Measurements from ENCODE around the gene NCKAP5L. TPM values are rescaled to one million over a fixed set of nuclear protein-coding genes. Genes with fewer than 3 reads are reported as not detected.
A peak's percentile ranks its signal among the peaks of the same experiment; 100 is the strongest.
"Not testable (repeated sequence)": the region's sequence is repeated elsewhere in the genome, so short reads cannot be mapped to it uniquely, and the experiment has no call there.

NCKAP5L gene
- total and polyA plus RNA-seq, 9 of the 15 experiments (the other 6 are each of a cell fraction or from before 2014, with no cell fraction given) = 0.01 to 14.4 (median 3.7) TPM

- H3K36me3 ChIP-seq (ENCODE audit: control insufficient read depth, insufficient read depth, low read length); H3K9ac ChIP-seq (ENCODE audit: insufficient read depth in 1 of 2, low read depth in 2 of 2, low read length in 2 of 2); intact Hi-C loops (cut with micrococcal nuclease); in situ Hi-C loops (cut with MboI); H3K79me2 ChIP-seq (ENCODE audit: control insufficient read depth, insufficient read depth, low read length); CTCF ChIA-PET (ENCODE audit: low intra/inter-chr PET ratio); H3K4me1 ChIP-seq (replicated peaks in 1 of 2; ENCODE audit: control insufficient read depth in 2 of 2, insufficient read depth in 2 of 2, low read length in 2 of 2); H3K27me3 ChIP-seq (ENCODE audit: control insufficient read depth in 2 of 2, insufficient read depth in 2 of 2, low read length in 2 of 2); DNase-seq (ENCODE audit: extremely low read depth in 1 of 4, low spot score in 3 of 4); BruUV-seq (replicated peaks); H4K20me1 ChIP-seq (replicated peaks; ENCODE audit: control insufficient read depth, insufficient read depth, low read length); H3K9me3 ChIP-seq (replicated peaks; ENCODE audit: control insufficient read depth, insufficient read depth, low read depth, low read length); H3K27ac ChIP-seq (ENCODE audit: extremely low read depth, low read depth, low read length); H3K4me2 ChIP-seq (ENCODE audit: insufficient read depth, low read length); H3K4me3 ChIP-seq; ATAC-seq; FAIRE-seq; H3K9me1 ChIP-seq (ENCODE audit: control insufficient read depth, insufficient read depth, low read length): not testable (repeated sequence)
- 0 out of 2 replicates have a peak, but pooled peaks have one; percentile 45 for TF ChIP-seq ZBTB33 (CRISPR knock-in tag; IDR thresholded peaks at IDR 0.05)
- peak; percentile 64 for TF ChIP-seq MAFK (IDR thresholded peaks at IDR 0.05; ENCODE audit: low read length)
- peak; percentile 90 for TF ChIP-seq ZNF316 (IDR thresholded peaks at IDR 0.05)
- peak; percentile 71 for TF ChIP-seq NFE2L1 (tag; IDR thresholded peaks at IDR 0.05; ENCODE audit: borderline replicate concordance, low read depth)
- TF ChIP-seq NFE2 (IDR thresholded peaks at IDR 0.05; ENCODE audit: low read depth) = peak; percentile 78
- TF ChIP-seq MAFG (tag; conservative IDR thresholded peaks at IDR 0.05) = peak; percentile 93
- TF ChIP-seq C11orf30 (IDR thresholded peaks at IDR 0.05; ENCODE audit: low read depth) = peak; percentile 87
- TF ChIP-seq MAFF (IDR thresholded peaks at IDR 0.05; ENCODE audit: low read length) = peak; percentile 53; the same call in 1 of the 2 replicates
- H2AFZ ChIP-seq (ENCODE audit: low read depth, low read length) = 0 out of 2 replicates have a peak overlapping the region, but pooled peaks have one; percentile 12
- POLR2A ChIA-PET = interaction anchor here (0.6 to 1.8 kb wide), 5 partner anchors 10 to 201 kb away, joined by 3 to 6 read pairs (median 3); partner anchors contain the start of gene TMBIM6
- 0% methylated on average over 1 of the region's 7 CpGs for WGBS (ENCODE audit: insufficient coverage, low coverage, missing lambda C conversion rate)
These were observed 55.1 kb downstream of the NCKAP5L start for GRCh38 chr12:49773102-49773501.

Measured in K562 (cell line).